ENCODE measurements around the gene DERL2.
"Not testable (repeated sequence)": the region's sequence is repeated elsewhere in the genome, so short reads cannot be mapped to it uniquely, and the experiment has no call there.

DERL2 gene

DNA sequence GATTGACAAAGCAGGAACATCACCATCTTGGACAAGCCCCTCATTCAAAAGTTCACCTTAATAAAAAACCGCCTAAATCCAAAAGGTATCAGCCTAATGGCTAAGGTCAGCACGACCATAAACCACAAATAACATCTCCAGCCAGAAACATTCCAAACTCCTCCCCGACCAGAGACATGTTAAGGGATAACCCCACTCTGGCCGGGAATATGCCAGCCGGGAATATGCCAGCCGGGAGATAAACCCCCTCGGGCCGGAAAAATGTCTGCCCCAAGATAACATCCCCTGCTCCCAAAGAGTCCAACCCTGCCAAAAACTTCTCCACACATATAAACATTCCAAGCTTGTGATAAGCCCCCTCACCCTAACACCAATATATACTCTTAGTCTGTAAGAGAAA, 18.6 kb downstream of the DERL2 start:
- peak overlapping the region; percentile 89 for H3K9ac ChIP-seq (ENCODE audit: low read depth, low read length)
- H3K4me2 ChIP-seq (ENCODE audit: low read length) = peak overlapping the region; percentile 95
- peaks cover 14% of the 10 kb centered on the region for H3K4me1 ChIP-seq (ENCODE audit: control insufficient read depth, insufficient read depth, low read length)
- H3K36me3 ChIP-seq (ENCODE audit: insufficient read depth, low read length) = peaks cover 15% of the 10 kb centered on the region
- H3K9me3 ChIP-seq (replicated peaks; ENCODE audit: low read length) = no peaks in the 10 kb centered on the region
- no peaks in the 10 kb centered on the region for H3K27me3 ChIP-seq (ENCODE audit: control insufficient read depth, insufficient read depth, low read length)
- peak overlapping the region; percentile 99 for H3K4me3 ChIP-seq (ENCODE audit: low read length)

DNA sequence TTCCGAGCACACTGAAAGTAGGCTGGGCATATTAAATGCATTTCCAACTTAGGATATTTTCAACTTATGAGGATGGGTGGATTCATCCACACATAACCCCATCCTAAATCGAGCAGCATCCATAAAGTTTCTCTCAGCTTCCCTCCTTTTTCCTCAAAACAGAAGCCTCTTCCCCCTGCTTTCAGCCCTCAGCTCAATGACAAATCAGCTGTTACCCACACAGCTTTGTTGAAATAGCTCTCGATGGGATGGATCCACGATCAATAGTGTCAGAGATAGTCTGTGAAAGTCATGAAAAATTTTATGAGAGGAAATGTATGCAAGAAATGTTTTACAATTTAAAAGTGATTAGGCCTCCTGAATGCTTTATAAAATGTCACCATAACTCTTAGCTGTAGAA, 19.7 kb downstream of the DERL2 start:
- Histone ChIP-seq H3K9me3 (replicated peaks; ENCODE audit: low read length) (no peaks in the 10 kb centered on the region), H3K9ac (ENCODE audit: low read depth, low read length) (no peak overlapping the region), H3K4me3 (ENCODE audit: low read length) (no peak overlapping the region), H3K4me2 (ENCODE audit: low read length) (peak overlapping the region; percentile 95), H3K4me1 (ENCODE audit: control insufficient read depth, insufficient read depth, low read length) (peaks cover 14% of the 10 kb centered on the region), H3K27me3 (ENCODE audit: control insufficient read depth, insufficient read depth, low read length) (no peaks in the 10 kb centered on the region), H3K36me3 (ENCODE audit: insufficient read depth, low read length) (peaks cover 9% of the 10 kb centered on the region)

DNA sequence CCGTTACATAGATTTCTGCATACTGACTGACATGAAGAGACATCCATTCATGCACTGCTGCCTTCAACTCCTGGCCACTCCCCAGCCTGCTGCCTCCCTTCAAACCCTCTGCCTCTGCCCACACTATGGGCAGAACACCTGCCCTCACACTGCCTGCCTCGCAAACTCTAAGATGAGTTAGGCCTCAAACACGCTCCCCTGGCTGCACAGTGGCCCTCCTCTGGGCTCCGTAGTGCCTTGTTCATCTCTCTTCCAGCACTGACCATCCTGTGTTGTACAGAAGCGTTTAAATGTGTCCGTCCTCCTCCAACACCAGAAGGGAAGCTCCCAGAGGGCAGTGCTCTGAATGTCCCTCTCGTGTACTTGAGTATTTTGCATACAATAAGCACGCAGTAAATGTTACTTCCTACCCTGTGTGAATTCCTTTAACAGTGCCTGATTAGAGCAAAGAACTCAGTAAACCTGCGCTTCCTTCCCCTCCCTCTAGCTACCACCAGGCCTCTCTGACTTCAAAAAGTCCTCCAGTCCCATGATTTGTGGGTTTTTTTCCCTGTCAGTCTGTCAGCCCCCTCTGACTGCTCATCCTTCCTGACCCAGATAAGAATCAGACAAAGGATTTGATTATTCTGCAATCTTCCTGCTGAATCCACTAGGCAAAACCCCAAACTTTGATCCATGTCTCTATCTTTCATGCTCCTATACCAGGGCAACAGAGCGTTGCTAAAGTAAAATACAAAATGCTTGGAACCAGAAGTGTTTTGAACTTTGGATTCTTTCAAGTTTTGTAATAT, 21.1 kb downstream of the DERL2 start:
- H3K36me3 ChIP-seq (ENCODE audit: insufficient read depth, low read length) = peaks cover 9% of the 10 kb centered on the region
- H3K27me3 ChIP-seq (ENCODE audit: control insufficient read depth, insufficient read depth, low read length) = no peaks in the 10 kb centered on the region
- no peak overlapping the region for H3K4me2 ChIP-seq (ENCODE audit: low read length)
- no peak overlapping the region for H3K9ac ChIP-seq (ENCODE audit: low read depth, low read length)
- H3K4me3 ChIP-seq (ENCODE audit: low read length) = no peak overlapping the region
- H3K4me1 ChIP-seq (ENCODE audit: control insufficient read depth, insufficient read depth, low read length) = peaks cover 14% of the 10 kb centered on the region
- no peaks in the 10 kb centered on the region for H3K9me3 ChIP-seq (replicated peaks; ENCODE audit: low read length)

DNA sequence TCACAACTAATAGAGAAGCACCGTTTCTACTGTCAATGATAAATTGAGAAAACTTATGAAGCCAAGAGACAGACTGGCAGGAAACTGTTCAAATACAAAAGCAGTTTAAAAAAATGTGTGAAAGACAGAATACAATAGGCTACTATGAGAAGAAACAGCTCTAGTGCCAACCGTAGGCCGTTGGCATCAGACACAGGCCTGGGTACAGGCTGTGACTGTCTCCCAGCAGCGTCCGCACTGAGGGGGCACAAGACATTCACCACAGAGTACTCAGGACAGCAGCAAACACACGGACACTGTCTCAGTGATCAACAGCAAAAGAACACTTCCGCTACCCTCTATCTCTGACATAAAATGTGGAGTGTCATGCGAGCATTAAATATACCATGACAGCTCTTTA, 39.2 kb downstream of the DERL2 start:
- no peaks in the 10 kb centered on the region for H3K4me1 ChIP-seq (ENCODE audit: control insufficient read depth, insufficient read depth, low read length)
- no peaks in the 10 kb centered on the region for H3K27me3 ChIP-seq (ENCODE audit: control insufficient read depth, insufficient read depth, low read length)
- H3K9me3 ChIP-seq (replicated peaks; ENCODE audit: low read length) = no peaks in the 10 kb centered on the region
- no peak overlapping the region for H3K4me3 ChIP-seq (ENCODE audit: low read length)
- peaks cover 49% of the 10 kb centered on the region for H3K36me3 ChIP-seq (ENCODE audit: insufficient read depth, low read length)
- no peak overlapping the region for H3K4me2 ChIP-seq (ENCODE audit: low read length)
- no peak overlapping the region for H3K9ac ChIP-seq (ENCODE audit: low read depth, low read length)

DNA sequence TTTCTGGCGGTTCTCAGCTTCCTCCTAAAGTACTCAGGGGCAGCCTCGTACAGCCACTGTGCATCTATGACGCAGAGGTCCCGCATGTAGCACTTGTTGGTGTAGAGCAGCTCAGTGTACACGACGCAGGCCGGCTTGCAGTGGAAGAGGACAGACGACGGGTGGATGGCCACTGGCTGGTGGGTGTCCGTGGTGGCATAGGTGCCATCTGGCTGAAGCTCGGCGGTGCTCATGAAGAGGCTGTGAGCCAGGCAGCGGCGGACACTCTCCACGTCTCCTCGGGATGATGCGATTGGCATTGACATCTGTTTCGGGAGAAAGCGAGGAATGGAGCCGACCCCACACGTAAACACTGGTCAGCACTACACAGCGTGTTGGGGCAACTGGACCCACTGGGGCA, 41.8 kb downstream of the DERL2 start:
- no peak overlapping the region for H3K4me3 ChIP-seq (ENCODE audit: low read length)
- H3K36me3 ChIP-seq (ENCODE audit: insufficient read depth, low read length) = peaks cover 35% of the 10 kb centered on the region
- H3K9ac ChIP-seq (ENCODE audit: low read depth, low read length) = no peak overlapping the region
- H3K27me3 ChIP-seq (ENCODE audit: control insufficient read depth, insufficient read depth, low read length) = no peaks in the 10 kb centered on the region
- H3K9me3 ChIP-seq (replicated peaks; ENCODE audit: low read length) = no peaks in the 10 kb centered on the region
- no peak overlapping the region for H3K4me2 ChIP-seq (ENCODE audit: low read length)
- H3K4me1 ChIP-seq (ENCODE audit: control insufficient read depth, insufficient read depth, low read length) = peaks cover 5% of the 10 kb centered on the region

DNA sequence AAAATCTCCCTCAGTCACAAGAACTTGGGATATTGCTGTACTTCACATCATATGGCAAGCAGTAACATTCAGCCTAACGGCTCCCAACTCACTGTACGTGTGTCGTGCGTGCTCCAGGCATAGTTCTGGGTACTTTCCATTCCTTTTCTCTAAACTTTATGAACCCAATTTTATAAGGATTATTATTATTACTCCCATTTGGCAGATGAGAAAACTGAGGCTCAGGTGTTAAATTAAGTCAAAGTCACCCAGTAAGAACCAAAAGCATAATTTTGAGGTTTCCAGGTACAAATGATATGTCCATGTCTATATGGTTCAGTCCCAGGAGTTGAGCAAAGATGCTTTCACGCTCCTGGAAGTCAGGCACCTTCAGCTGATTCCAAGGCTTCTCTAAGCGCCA, 42.2 kb downstream of the DERL2 start:
- no peaks in the 10 kb centered on the region for H3K27me3 ChIP-seq (ENCODE audit: control insufficient read depth, insufficient read depth, low read length)
- H3K4me3 ChIP-seq (ENCODE audit: low read length) = no peak overlapping the region
- H3K36me3 ChIP-seq (ENCODE audit: insufficient read depth, low read length) = peaks cover 33% of the 10 kb centered on the region
- H3K4me1 ChIP-seq (ENCODE audit: control insufficient read depth, insufficient read depth, low read length) = peaks cover 5% of the 10 kb centered on the region
- H3K9ac ChIP-seq (ENCODE audit: low read depth, low read length) = no peak overlapping the region
- H3K4me2 ChIP-seq (ENCODE audit: low read length) = no peak overlapping the region
- no peaks in the 10 kb centered on the region for H3K9me3 ChIP-seq (replicated peaks; ENCODE audit: low read length)

DNA sequence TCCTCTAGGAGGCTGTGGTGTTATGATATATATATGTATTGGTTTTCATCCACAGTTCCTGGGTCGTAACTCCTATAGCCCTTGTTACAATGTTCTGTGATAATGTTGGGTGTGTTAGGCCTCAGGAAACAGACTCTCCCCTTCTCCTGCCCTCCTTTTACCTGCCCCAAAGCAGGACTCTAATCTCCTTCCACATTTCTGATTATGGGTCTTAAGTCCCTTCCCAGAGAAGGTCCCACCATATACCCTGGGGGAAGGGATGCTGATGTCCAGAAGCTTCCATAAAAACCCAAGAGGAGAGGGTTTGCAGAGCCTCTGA, 46.6 kb downstream of the DERL2 start:
- peaks cover 17% of the 10 kb centered on the region for H3K4me1 ChIP-seq (ENCODE audit: control insufficient read depth, insufficient read depth, low read length)
- peak overlapping the region; percentile 22 for H3K9ac ChIP-seq (ENCODE audit: low read depth, low read length)
- H3K27me3 ChIP-seq (ENCODE audit: control insufficient read depth, insufficient read depth, low read length) = no peaks in the 10 kb centered on the region
- peak overlapping the region; percentile 93 for H3K4me3 ChIP-seq (ENCODE audit: low read length)
- H3K4me2 ChIP-seq (ENCODE audit: low read length) = peak overlapping the region; percentile 75
- H3K9me3 ChIP-seq (replicated peaks; ENCODE audit: low read length) = no peaks in the 10 kb centered on the region
- H3K36me3 ChIP-seq (ENCODE audit: insufficient read depth, low read length) = peaks cover 41% of the 10 kb centered on the region

DNA sequence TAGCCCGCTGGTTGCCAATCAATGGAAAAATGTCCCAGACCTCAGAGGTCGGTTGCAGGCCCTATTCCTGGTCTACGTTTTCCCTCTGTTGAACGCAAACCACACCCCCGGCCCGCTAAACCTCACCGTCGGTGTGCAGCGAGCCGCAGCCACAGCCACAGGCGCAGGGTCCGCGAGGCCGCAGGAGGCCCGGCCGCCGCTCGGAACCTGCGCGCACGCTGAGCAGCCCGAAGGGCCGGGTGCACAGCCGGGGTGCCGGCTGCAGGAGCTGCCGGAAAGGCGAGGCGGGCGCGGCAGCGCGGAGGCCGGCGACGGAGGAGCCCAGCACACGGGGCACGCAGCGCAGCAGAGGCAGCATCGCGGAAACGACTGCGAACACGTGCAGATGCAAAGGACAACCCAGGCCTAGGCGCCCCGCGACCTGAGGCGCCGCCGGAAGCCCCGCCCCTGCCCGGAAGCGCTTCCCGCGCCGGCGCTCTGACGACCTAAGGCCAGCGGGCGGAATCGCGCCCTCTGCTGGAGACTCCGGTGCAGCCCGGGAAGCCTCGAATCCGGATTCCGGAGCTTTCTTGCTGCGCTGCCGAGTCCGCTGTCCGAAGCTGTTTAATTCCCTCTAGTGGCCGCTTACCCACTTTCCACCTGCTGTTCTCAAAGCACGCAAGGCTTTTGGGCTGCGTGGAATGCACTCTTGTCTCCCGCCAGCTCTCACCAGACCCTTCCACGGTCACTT, 47.1 kb downstream of the DERL2 start, which contains the start of gene C1QBP:
C1QBP (minus strand) TSS at position 440 of the 730 bp plus-strand sequence; CDS start at position 358, 82 bp downstream.
- peak within 1 kb of the TSS; percentile 93 for H3K4me3 ChIP-seq (ENCODE audit: low read length)
- no peaks in the 10 kb centered on the region for H3K9me3 ChIP-seq (replicated peaks; ENCODE audit: low read length)
- H3K4me1 ChIP-seq (ENCODE audit: control insufficient read depth, insufficient read depth, low read length) = peaks cover 17% of the 10 kb centered on the region
- H3K4me2 ChIP-seq (ENCODE audit: low read length) = peak within 1 kb of the TSS; percentile 92
- peak within 1 kb of the TSS; percentile 94 for H3K9ac ChIP-seq (ENCODE audit: low read depth, low read length)
- peaks cover 40% of the 10 kb centered on the region for H3K36me3 ChIP-seq (ENCODE audit: insufficient read depth, low read length)
- no peaks in the 10 kb centered on the region for H3K27me3 ChIP-seq (ENCODE audit: control insufficient read depth, insufficient read depth, low read length)

DNA sequence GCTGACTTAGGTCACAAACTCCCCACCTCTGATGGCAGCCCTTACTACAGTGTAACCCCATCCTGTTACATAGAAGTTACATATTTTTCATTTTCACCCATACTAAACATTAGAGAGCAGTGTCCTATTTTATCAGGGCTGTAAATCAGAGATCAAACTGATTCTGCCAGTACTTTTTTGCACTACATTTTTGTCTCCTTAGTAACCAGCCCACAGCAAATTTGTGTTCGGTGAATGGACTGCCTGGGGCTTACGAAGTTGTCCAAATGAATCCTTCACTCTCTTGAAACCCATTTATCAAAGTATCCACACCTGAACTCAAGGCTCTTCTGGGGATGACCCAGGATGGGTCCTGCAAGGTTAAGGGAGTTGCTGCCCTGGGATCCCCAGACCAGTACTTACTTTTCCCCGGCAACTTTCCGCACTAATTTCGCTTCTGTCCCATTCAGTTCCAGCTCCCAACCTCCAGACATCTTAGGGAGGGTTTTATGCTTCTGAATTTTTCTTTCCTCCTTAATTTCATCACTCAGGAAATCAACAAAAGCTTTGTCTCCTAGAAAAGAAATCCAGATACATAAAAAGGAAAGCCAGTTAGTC, 48.2 kb downstream of the DERL2 start:
- Histone ChIP-seq H3K27me3 (ENCODE audit: control insufficient read depth, insufficient read depth, low read length) (no peaks in the 10 kb centered on the region), H3K4me1 (ENCODE audit: control insufficient read depth, insufficient read depth, low read length) (peaks cover 17% of the 10 kb centered on the region), H3K4me2 (ENCODE audit: low read length) (peak overlapping the region; percentile 92), H3K36me3 (ENCODE audit: insufficient read depth, low read length) (peaks cover 43% of the 10 kb centered on the region), H3K4me3 (ENCODE audit: low read length) (peak overlapping the region; percentile 93), H3K9me3 (replicated peaks; ENCODE audit: low read length) (no peaks in the 10 kb centered on the region), H3K9ac (ENCODE audit: low read depth, low read length) (peak overlapping the region; percentile 94)

DNA sequence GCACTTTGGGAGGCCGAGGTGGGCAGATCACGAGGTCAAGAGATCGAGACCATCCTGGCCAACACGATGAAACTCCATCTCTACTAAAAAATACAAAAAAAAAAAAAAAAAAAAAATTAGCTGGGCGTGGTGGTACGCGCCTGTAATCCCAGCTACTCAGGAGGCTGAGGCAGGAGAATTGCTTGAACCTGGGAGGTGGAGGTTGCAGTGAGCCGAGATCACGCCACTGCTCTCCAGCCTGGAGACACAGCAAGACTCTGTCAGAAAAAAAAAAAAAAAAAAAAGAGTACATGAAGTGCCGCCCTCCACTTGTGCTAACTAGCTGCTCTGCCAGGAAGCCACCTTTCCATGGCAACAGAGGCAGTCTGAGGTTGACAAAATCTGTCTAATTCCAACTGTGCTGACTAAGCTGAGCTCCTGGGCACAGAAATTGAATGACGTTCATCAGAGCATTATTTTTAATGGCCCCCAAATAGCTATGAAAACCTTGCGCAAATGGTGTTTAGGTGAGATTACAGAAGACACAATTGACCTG, 50.1 kb downstream of the DERL2 start:
- H3K9me3 ChIP-seq (replicated peaks; ENCODE audit: low read length); H3K27me3 ChIP-seq (ENCODE audit: control insufficient read depth, insufficient read depth, low read length); H3K4me2 ChIP-seq (ENCODE audit: low read length); H3K9ac ChIP-seq (ENCODE audit: low read depth, low read length); H3K4me3 ChIP-seq (ENCODE audit: low read length): not testable (repeated sequence)
- H3K36me3 ChIP-seq (ENCODE audit: insufficient read depth, low read length) = peaks cover 61% of the 10 kb centered on the region
- H3K4me1 ChIP-seq (ENCODE audit: control insufficient read depth, insufficient read depth, low read length) = peaks cover 17% of the 10 kb centered on the region

DNA sequence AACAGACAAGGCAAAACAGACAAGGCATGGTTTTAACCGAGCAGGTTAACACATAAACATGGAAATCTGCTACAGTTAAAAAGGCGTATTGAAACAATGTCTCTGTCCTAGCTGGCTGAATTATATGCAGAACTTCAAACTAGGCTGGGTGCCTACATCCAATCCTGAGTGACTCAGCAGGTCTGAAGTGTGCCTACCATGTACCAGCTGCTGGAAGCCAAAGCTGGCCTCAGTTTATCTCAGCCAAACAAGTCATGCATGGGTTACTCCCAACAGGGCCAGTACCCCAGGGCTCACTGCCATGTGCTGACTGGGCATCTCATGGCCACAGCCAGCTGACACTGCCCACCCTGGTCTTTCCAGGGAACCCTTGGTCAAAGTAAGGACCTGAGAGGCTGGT, 51.0 kb downstream of the DERL2 start:
- Histone ChIP-seq H3K36me3 (ENCODE audit: insufficient read depth, low read length) (peaks cover 69% of the 10 kb centered on the region), H3K27me3 (ENCODE audit: control insufficient read depth, insufficient read depth, low read length) (no peaks in the 10 kb centered on the region), H3K4me1 (ENCODE audit: control insufficient read depth, insufficient read depth, low read length) (peaks cover 17% of the 10 kb centered on the region), H3K9me3 (replicated peaks; ENCODE audit: low read length) (no peaks in the 10 kb centered on the region), H3K4me3 (ENCODE audit: low read length) (no peak overlapping the region), H3K4me2 (ENCODE audit: low read length) (no peak overlapping the region), H3K9ac (ENCODE audit: low read depth, low read length) (no peak overlapping the region)

All from skeletal muscle satellite cell (primary cell).